BLaER1 treated with 17β-estradiol and CSF1 and Interleukin-3, amounts not matched to agents 10 nM and 100 nM (cell line): ENCODE measurements around the gene HPDL.

ENCODE experiments used
- H3K27ac ChIP-seq, 11 experiments: shearing (Covaris generic); formaldehyde crosslinking; 2 replicates each; pipeline ENCODE4 v1.8.1; 2022
- H3K27me3 ChIP-seq, 11 experiments: shearing (Covaris generic); formaldehyde crosslinking; 2 replicates each; pipeline ENCODE4 v1.8.1; 2022
- H3K36me3 ChIP-seq, 11 experiments: shearing (Covaris generic); formaldehyde crosslinking; 2 replicates each; pipeline ENCODE4 v1.8.1; 2022
- H3K4me1 ChIP-seq, 10 experiments: shearing (Covaris generic); formaldehyde crosslinking; 2 replicates each; pipeline ENCODE4 v1.8.1; 2022
- H3K4me2 ChIP-seq, 11 experiments: shearing (Covaris generic); formaldehyde crosslinking; 2 replicates each; pipeline ENCODE4 v1.8.1; 2022
- H3K4me3 ChIP-seq, 10 experiments: shearing (Covaris generic); formaldehyde crosslinking; 2 replicates each; pipeline ENCODE4 v1.8.1; 2022
- H3K9ac ChIP-seq, 11 experiments: shearing (Covaris generic); formaldehyde crosslinking; 2 replicates each; pipeline ENCODE4 v1.8.1; 2022
- H3K9me3 ChIP-seq, 11 experiments: shearing (Covaris generic); formaldehyde crosslinking; replicated peaks in 1 of 11; 2 replicates each; pipeline ENCODE4 v1.8.1; 2022
- H4K20me1 ChIP-seq, 11 experiments: shearing (Covaris generic); formaldehyde crosslinking; 2 replicates each; pipeline ENCODE4 v1.8.1; 2022
- Cebpa-rat ChIP-seq, 11 experiments: shearing (Covaris generic); IDR thresholded peaks; 2 replicates each; pipeline ENCODE4 v1.8.1; 2022

HPDL gene

GRCh38 chr1:45317166-45317565 is 9.5 kb upstream of the HPDL start:
- TF ChIP-seq Cebpa-rat (IDR thresholded peaks at IDR 0.05): no peak
- H3K27ac ChIP-seq: no peak overlapping the region
- H3K4me3 ChIP-seq: no peak overlapping the region
- no peak overlapping the region for H3K9ac ChIP-seq
- H3K4me2 ChIP-seq: no peak overlapping the region
- H4K20me1 ChIP-seq: no peaks in the 10 kb centered on the region
- no peaks in the 10 kb centered on the region for H3K9me3 ChIP-seq
- no peaks in the 10 kb centered on the region for H3K4me1 ChIP-seq
- no peaks in the 10 kb centered on the region for H3K36me3 ChIP-seq
- H3K27me3 ChIP-seq: no peaks in the 10 kb centered on the region

GRCh38 chr1:45319761-45320160 is 6.9 kb upstream of the HPDL start:
- Histone ChIP-seq H3K4me3 (no peak overlapping the region), H3K27ac (no peak overlapping the region), H3K9me3 (no peaks in the 10 kb centered on the region), H3K4me1 (no peaks in the 10 kb centered on the region), H4K20me1 (no peaks in the 10 kb centered on the region), H3K36me3 (no peaks in the 10 kb centered on the region), H3K9ac (no peak overlapping the region), H3K27me3 (no peaks in the 10 kb centered on the region), H3K4me2 (no peak overlapping the region)
- TF ChIP-seq Cebpa-rat (IDR thresholded peaks at IDR 0.05): no peak

GRCh38 chr1:45321444-45321843 is 5.3 kb upstream of the HPDL start:
- H3K9me3 ChIP-seq: no peaks in the 10 kb centered on the region
- no peak for TF ChIP-seq Cebpa-rat (IDR thresholded peaks at IDR 0.05)
- H3K4me1 ChIP-seq: peaks cover 0 to 12% (median 9%) of the 10 kb centered on the region in 10 experiments; a peak in 17 of 20 replicates
- no peaks in the 10 kb centered on the region for H3K36me3 ChIP-seq
- H3K9ac ChIP-seq: no peak overlapping the region
- H3K4me3 ChIP-seq: no peak overlapping the region
- H3K4me2 ChIP-seq: no peak overlapping the region
- H4K20me1 ChIP-seq: no peaks in the 10 kb centered on the region
- no peak overlapping the region for H3K27ac ChIP-seq
- no peaks in the 10 kb centered on the region for H3K27me3 ChIP-seq

GRCh38 chr1:45322486-45323040 is 4.1 kb upstream of the HPDL start:
- Histone ChIP-seq H3K36me3 (peaks cover 0 to 3% (median 0%) of the 10 kb centered on the region in 11 experiments; a peak in 1 of 22 replicates), H3K27me3 (no peaks in the 10 kb centered on the region), H4K20me1 (no peaks in the 10 kb centered on the region), H3K27ac (no peak overlapping the region), H3K4me2 (no peak overlapping the region), H3K4me3 (no peak overlapping the region), H3K9ac (no peak overlapping the region), H3K4me1 (peaks cover 7 to 23% (median 20%) of the 10 kb centered on the region in 10 experiments), H3K9me3 (no peaks in the 10 kb centered on the region)
- TF ChIP-seq Cebpa-rat (IDR thresholded peaks at IDR 0.05): no peak

- peak in 2 of 11 experiments; percentile 27 to 30; a peak in 1 of 22 replicates for TF ChIP-seq Cebpa-rat (IDR thresholded peaks at IDR 0.05)
- Histone ChIP-seq H3K4me2 (peak overlapping the region; percentile 91 to 99 (median 98)), H3K9me3 (no peaks in the 10 kb centered on the region), H3K36me3 (peaks cover 7 to 33% (median 19%) of the 10 kb centered on the region in 11 experiments; a peak in 18 of 22 replicates), H3K4me1 (peaks cover 14 to 48% (median 43%) of the 10 kb centered on the region in 10 experiments), H3K4me3 (peak overlapping the region; percentile 52 to 72 (median 63)), H3K27me3 (no peaks in the 10 kb centered on the region), H3K9ac (peak overlapping the region; percentile 62 to 88 (median 83); a peak in 20 of 22 replicates), H4K20me1 (no peaks in the 10 kb centered on the region), H3K27ac (peak overlapping the region in 9 of 11 experiments; percentile 65 to 88 (median 84); a peak in 19 of 22 replicates)
Measured at GRCh38 chr1:45325851-45326506, 716 bp upstream of the HPDL start.

GRCh38 chr1:45327644-45328515 is 1.2 kb downstream of the HPDL start:
- H3K36me3 ChIP-seq: peaks cover 26 to 52% (median 37%) of the 10 kb centered on the region in 11 experiments
- H3K4me3 ChIP-seq: peak overlapping the region in 9 of 10 experiments; percentile 56 to 72 (median 63); a peak in 18 of 20 replicates
- TF ChIP-seq Cebpa-rat (IDR thresholded peaks at IDR 0.05): no peak
- H3K27ac ChIP-seq: peak overlapping the region in 7 of 11 experiments; percentile 78 to 88 (median 84); a peak in 15 of 22 replicates
- H3K9ac ChIP-seq: peak overlapping the region in 9 of 11 experiments; percentile 19 to 88 (median 84); a peak in 17 of 22 replicates
- peaks cover 14 to 52% (median 43%) of the 10 kb centered on the region in 10 experiments for H3K4me1 ChIP-seq
- no peaks in the 10 kb centered on the region for H4K20me1 ChIP-seq
- peak overlapping the region; percentile 91 to 99 (median 98) for H3K4me2 ChIP-seq
- H3K27me3 ChIP-seq: no peaks in the 10 kb centered on the region
- H3K9me3 ChIP-seq: no peaks in the 10 kb centered on the region

GRCh38 chr1:45328680-45329079 is 2.0 kb downstream of the HPDL start:
- Histone ChIP-seq H3K27ac (peak overlapping the region in 3 of 11 experiments; percentile 11 to 20 (median 17); a peak in 1 of 22 replicates), H3K36me3 (peaks cover 34 to 60% (median 45%) of the 10 kb centered on the region in 11 experiments), H3K4me1 (peaks cover 15 to 52% (median 44%) of the 10 kb centered on the region in 10 experiments), H3K27me3 (no peaks in the 10 kb centered on the region), H4K20me1 (no peaks in the 10 kb centered on the region), H3K9me3 (no peaks in the 10 kb centered on the region), H3K4me3 (peak overlapping the region in 5 of 10 experiments; percentile 56 to 66 (median 63); a peak in 6 of 20 replicates), H3K9ac (peak overlapping the region in 8 of 11 experiments; percentile 31 to 88 (median 80); a peak in 12 of 22 replicates), H3K4me2 (peak overlapping the region; percentile 4 to 99 (median 98); a peak in 20 of 22 replicates)
- no peak for TF ChIP-seq Cebpa-rat (IDR thresholded peaks at IDR 0.05)

- Histone ChIP-seq H3K36me3 (peaks cover 36 to 67% (median 51%) of the 10 kb centered on the region in 11 experiments), H3K9me3 (no peaks in the 10 kb centered on the region), H3K27ac (0 out of 22 replicates have a peak overlapping the region, but pooled peaks of 1 of the 11 experiments have one; percentile 11), H3K27me3 (no peaks in the 10 kb centered on the region), H3K4me3 (no peak overlapping the region), H4K20me1 (no peaks in the 10 kb centered on the region), H3K9ac (peak overlapping the region in 3 of 11 experiments; percentile 56 to 88 (median 84); a peak in 2 of 22 replicates), H3K4me2 (peak overlapping the region in 8 of 11 experiments; percentile 91 to 99 (median 98); a peak in 11 of 22 replicates), H3K4me1 (peaks cover 23 to 59% (median 51%) of the 10 kb centered on the region in 10 experiments)
- TF ChIP-seq Cebpa-rat (IDR thresholded peaks at IDR 0.05): no peak
Measured at GRCh38 chr1:45329445-45329844, 2.8 kb downstream of the HPDL start.
